GM18909 (cell line): ENCODE measurements around the gene MPHOSPH9.

Experiments
- ATAC-seq: cut with Tn5 transposase; IDR thresholded peaks from one replicate; pipeline ENCODE4 v1.9.1; 2021; ENCODE audit warnings: mild to moderate bottlenecking; ENCODE audit not compliant: unreplicated experiment, poor library complexity

The MPHOSPH9 gene

DNA sequence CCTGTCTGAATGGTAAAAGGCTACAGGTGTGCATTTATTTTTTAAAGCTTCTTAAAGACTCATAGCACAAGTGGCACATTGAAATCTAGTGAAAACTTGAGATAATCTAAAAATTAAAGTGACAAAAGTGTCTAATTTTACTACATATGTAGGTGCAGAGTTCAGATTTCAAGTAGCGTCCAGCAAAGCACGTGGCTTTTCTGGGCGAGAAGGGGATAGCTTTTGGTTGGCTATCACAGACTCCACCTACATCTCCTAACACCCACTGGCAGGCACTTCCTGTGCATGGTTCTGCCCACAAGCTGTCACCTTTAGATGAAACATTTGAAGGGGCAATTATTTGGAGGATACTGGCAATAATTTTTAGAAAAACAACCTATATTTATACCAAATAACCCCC lies 80.1 kb downstream of the MPHOSPH9 start:
- ATAC-seq = no peak

DNA sequence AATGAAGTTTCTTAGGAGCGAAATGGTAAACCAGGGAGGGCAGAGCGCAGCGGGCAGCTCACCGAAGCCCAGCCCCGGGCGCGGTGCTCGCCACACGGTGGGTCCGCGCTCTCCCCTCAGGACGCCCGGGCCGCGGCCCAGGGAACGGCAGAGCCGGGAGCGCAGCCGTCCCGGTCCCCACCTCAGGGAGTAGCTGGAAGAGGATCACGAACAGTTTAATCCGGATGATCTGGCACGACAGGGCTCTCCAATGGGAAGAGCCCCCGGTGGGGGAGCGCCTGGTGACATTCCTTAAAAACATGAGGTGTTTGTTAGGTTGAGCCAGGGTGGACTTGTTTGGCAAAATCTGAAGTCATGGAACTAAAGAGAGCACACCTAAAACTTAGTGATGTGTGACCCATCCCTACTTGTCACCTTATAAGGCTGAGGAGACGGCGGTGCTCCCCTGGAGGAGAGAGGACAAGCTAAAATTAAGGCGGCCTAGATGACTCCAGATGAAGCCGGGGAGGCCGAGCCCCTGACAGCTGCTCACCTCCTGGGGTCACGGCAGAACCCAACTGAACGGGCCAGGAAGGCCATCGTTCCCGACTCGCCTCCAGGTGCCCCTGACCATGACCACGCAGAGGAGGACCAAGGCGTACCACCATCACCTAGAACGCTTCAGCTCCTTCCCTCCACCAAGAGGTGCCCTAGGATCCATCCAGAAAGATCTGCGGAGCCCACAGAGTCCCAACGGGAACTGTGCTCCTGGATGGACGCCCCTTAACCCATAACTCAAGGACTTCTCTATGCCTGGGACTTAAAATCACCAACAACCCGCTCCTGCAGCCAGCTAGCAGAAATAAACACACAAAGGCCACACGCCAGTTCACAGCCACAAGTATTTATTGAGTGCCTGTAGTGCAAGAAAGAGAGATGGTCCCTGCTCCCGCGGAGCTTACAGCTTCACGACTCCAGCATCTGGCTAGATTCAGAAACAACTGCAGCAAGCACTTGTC lies 81.2 kb downstream of the MPHOSPH9 start:
- peak; percentile 33 for ATAC-seq

DNA sequence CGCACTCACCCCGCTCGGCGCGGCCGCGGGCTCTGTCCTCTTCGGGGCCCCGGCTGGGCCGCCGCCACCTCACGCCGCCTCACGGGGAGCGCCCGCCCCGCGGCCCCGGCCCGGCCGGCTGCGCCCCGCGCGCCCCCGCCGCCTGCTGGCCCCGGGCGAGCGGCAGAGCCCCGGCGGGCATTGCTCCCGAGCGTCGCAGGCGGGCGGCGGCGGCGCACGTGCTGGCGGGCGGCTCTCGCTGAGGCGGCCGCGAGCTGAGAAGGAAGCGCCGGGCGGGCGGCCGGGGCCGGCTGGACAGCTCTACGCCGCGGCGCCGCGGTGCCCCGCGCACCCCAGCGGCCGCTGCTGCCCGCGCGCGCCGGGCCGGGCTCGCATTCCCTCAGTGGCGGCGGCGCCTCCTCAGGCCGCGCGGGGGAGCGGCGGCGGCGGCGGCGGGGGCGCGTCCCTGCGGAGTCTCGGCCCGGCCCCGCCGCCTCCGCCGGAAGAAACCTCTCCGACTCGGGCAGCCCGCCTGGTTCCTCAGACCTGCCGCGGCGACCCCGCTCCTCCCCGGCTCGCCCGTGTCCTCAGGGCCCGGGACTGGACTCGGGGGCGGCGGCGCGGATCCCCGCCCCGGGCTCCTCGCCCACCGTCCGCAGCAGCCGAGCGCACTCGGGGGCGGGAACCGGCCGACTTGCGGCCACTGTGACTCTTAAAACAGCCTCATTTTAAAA lies 82.0 kb downstream of the MPHOSPH9 start, which contains the start of gene PITPNM2:
PITPNM2 (minus strand) TSS at position 347 of the 713 bp plus-strand sequence. CDS start 116,500 bp downstream, outside the sequence.
- ATAC-seq = peak; percentile 58

DNA sequence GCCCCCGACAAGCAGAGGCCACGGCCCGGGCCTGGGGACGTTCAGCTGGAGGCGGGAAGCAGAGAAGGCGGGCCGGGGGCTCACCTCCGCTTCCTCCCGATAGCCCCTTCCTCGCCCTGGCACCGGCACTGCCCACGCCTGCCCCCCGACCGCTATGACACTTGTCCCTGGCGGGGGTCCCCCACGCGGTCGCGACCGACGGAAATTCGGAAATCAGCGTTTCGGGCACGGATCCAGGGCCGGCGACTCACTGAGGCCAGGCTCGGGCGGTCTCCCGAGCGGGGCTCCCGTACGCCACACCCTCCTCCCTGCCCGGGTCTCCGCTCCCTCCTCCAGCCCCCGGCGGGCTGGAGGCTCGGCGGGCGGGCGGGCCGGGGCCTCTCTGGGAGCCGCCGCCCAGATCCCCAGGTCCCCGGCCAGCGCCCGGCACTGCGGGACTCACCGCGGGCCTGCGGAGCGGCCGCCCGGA lies 82.6 kb downstream of the MPHOSPH9 start:
- peak; percentile 21 for ATAC-seq

DNA sequence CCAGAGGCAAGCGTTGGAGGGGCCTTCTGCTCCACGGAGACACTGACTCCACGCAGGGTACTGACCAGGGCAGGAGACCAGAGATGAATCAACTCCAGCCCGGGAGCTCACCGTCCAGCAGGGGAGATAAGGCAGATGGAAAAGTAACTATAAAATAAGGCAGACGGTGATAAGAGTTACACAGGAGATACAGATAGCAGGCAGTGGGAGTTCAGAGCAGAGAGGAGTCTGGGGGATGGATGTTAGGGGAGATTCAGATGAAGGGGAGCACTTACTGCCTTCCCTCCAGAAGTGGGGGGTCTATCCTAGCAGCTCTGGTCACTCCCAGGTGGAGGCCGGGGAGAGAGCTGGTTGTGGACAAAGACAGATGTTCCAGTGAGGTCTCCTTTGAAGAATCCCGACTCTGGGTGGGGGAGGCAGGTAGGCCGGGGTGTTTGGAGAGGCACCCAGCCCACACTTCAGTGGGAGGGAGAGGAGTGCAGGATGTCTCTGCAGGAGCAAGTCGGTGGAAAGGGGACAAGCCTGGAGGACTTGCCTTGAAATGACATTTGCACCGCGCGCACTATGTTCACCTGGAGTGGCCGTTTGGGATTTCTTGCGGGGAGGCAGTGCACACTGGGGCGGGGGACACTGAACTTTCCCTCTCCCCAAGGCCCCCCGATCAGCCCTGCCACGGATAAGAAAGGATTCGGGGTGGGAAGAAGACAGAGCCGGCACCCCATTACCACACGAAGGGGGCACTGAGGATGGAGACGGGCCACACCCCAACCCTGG lies 83.3 kb downstream of the MPHOSPH9 start:
- no peak for ATAC-seq

DNA sequence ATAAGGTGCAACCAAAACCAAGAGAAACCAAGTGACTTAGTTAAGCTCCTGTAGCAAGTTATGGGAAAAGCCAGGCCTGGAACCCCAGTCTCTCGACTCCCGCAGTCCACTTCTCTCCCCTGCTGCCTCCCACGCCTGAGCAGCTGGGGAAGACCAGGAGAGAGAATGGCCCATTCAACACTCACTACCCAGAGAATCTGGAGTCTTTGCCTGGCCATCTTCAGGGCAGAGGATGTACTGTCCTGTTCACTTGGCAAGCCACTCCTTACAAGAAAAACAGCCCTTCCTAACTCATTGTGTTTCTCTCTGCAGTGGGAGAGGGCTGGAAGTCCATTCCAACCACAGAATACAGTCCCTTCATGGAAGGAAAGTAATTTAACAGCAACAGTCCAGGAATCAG lies 83.9 kb downstream of the MPHOSPH9 start:
- no peak for ATAC-seq

DNA sequence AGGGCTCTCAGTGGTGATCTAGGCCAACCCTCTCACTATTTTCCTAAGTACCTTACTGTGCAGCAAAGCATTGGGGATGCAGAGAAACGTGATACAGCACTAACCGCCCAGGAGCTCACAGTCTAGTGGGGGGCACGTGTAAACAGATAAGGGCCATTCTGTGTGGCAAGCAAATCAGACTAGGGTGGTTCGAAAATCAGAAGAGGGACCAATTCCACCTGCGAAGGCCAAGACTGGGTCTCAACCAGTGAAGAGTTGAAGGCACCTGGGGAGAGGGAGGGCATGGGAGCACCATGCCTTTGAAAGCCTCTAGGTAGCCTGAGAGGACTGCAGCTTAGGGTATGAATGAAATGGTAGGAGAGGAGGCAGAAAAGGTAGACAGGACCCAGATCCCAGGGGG lies 84.3 kb downstream of the MPHOSPH9 start:
- ATAC-seq = no peak

DNA sequence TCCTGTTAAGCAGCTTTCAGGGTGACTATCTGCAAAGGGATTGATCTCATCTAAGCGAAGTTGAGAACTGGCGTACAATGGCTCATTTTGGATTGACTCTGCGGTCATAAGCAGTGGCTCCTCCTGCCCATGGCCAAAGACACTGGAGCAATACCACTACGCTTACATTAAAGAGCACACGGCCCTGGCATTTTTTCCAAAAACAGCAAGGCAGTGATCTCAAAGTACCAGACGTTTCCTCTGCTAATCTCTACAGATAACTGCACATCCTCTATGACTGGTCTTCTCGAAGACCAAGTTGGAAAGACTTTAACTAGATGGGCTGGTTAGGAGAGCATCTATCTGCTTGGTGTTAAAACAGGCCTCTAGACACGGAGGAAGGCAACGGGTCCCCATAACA lies 84.7 kb downstream of the MPHOSPH9 start:
- no peak for ATAC-seq

DNA sequence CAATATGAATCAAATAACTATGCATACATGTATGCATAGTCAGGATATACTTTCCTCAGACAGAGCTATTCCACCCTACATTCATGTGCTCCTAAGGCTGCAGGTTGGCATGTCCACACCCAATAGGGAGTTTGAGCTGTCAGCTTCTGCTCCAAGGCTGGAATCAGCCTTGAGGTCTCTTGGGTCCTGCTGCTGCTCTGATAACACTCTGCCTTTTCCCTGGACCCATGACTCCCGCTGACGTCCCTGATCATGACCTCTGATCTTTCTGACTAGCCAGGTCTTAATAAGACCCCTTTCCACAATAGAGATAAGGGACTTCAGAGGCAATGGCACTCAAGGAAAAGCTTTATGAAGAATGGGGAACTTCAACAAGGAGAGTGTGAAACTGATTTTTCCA lies 87.7 kb downstream of the MPHOSPH9 start:
- ATAC-seq = no peak

DNA sequence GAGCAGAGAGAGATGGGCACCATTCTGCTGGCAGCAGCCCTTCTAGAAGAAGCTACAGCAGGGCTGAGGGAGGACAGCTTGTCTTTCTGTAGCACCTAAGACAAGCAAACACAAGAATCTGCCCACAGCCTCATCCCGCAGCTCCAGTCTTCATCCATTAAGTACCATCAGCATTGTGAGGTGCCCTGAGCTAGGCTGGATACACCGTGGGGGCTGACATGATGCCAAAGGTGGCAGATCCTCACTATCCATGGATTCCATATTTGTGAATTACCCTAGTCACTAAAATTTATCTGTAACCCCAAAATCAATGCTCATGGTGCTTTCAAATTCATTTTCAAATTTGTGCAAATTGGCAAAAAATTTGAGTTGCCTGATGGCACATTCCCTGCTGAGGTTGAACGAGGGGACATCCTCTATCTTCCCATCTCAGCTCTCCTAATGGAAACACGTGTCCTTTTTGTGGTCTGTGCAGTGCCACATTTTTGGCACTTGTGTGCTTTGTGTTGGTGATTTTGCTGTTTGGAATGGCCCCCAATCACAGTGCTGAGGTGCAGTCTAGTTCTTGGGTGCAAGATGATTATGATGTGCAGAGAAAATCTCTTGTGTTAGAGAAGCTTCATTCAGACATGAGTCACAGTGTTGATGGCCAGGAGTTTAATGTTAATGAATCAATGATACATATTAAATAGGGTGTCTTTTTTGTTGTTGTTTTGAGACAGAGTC lies 89.0 kb downstream of the MPHOSPH9 start:
- no peak for ATAC-seq

DNA sequence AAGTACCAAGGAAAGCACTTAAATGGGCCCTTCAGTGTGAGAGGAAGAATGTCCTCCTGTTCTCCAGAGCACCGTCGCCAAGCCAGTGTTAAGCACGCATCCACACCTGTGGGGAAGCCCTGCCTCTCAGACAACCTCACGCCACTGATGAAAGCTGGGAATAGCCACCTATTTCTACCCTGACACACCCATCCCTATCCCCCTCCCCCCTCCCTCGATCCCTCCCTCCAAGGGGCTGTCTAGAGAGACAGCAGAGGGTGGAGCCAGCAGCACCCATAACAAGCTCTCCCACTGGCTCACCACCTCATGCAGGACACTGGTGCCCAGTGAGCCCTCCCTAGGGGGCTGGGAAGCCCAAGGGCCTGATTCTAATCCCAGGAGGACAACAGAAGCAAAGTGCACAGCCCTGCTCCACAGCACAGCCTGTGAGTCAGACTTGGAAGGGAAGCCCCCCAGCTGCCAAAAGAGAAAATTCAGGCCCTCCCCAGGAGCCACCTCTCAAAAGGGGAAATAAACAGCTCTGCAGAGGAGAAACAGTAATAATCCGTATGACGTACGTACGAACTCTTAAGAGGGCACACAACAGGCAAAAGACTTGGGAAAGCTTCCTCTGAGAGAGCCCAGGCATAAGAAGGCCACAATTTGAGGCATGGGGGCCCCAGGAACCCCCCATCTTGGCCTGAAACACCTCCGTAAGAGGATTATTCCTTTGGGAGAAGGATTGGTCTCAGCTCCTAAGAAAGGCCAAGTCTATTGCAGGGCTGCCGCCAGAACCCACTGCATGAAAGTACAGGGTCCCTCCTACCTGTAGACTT lies 89.8 kb downstream of the MPHOSPH9 start:
- ATAC-seq = no peak

DNA sequence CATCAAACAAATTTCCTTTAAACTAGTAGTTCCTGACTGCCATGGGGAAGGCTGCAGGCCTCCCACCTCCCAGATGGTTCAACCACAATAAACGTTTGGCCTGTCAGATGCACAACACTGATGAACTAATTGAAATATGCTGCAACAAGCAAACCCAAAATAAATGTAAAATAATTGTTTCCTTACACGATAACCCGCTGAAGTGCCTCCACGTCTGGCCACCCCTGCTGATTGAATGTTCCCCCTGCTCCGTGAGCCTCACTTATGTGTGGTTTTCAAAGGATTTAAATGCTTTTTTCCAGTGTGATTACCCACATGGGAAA lies 90.5 kb downstream of the MPHOSPH9 start:
- no peak for ATAC-seq

DNA sequence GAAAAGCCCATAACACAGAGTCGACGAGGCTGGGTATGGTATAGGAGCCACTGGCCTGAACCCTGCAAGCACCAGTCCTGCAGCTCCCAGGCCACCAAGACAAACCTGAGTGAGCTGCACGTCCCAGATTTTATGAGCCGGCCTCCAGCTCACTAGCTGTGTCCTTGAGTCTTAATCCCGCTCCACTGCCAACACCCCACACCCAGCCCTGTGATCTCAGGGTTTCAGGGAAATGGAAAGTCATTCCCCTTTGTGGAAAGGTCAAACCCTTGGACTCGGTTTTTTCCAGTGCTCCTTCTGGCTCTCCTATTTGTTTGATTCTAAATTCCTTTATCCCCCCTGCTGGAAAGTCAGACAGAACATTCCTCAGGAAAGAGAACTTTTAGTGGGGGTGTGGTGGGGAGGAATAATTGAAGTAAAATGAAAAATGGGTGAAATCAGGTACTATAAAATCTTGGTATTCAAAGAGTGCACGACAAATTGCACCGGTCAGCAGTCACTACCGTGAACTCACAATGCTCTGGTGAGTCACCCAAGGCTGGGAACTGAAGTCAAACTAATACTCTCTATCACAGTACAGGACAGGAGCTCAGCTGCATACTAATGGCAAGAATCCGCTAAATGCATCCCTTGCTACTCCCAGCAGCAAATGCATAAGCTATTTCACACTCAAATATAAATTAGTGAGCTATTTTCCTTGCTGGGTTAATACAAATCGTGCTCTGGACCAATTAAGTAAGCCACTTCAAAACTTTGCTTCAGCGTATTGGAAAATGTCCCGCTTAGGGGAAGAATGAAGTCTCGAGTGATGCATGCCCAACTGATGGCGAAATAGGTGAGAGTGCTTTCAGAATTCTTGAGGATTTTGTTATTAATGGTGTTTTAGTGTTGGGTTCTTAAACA lies 91.1 kb downstream of the MPHOSPH9 start:
- ATAC-seq = no peak

DNA sequence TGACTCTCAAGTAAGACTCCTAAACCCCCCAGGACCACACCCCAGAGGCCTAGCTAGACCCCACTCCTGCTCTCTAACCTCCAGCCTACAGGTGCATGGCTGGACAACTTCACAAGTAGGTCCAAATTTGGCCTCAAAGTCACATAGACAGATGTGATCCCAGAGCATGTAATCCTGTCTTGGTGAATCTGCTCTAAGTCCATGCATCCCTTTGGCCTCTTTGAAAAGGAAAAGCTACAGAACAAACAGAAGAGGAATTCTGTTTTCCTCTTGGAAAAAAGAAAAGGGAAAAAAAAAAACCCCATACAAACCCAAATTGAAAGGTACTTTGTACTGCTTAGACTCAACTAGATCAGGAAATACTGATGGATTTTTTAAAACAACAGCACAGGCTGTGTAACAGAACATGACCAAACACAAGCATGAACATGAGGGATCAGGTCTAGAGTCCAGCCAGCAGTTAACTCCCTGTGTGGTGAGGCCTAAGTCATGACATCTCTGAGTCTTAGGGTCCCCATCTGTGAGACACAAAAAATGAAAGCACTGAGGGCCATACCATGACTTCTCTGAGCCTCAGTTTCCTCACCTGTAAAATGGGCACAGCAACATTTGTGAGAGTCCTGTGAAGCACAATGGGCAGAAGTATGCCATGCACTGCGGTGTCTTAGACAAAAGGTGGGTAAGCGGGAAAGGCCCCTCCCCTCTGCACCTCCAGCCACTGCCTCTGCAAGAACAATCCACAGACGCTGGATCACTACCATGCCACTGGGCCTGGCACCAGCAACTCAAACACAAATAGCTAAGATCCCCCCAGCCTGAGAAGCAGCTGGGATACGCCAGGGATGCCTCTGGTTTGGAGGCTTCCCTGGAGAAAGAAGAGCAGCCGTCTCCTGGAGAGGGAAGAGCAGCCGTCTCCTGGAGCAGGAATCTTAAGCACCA lies 92.0 kb downstream of the MPHOSPH9 start:
- no peak for ATAC-seq

DNA sequence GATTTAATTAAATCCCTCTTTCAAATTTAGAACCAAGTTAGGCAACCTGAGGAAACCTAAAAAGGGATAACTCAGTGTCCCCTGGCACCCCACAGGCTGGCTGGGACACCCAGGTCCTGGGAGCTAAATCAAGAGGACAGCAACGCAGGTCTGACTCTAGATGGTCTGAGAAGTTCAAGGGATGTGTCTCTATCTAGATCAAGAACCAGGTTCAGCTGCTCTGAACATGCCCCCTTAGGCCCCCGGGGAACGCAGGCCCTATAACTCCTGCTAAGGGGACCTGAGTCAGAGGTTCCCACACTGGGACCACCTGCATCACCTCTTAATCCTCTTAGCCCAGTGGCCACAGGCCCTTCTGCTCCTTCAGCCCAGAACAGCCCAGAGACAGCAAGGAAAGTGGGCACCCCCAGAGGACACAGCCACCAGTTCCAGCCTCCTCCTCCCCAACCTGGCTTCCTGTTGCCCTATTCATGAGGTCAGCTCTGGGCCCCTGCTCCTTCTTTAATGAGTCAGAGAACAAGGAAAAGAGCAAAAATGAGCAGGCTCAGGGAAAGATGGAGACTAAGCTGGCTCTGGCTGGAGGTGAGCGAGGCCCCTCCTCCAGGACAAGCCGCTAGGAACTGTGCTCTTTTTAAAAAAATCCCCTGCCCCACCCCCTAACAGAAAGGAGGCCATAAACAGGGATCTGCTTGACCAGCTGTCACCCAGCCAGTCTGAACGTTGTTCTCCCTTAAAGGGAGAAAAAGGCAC lies 92.8 kb downstream of the MPHOSPH9 start:
- ATAC-seq = no peak

DNA sequence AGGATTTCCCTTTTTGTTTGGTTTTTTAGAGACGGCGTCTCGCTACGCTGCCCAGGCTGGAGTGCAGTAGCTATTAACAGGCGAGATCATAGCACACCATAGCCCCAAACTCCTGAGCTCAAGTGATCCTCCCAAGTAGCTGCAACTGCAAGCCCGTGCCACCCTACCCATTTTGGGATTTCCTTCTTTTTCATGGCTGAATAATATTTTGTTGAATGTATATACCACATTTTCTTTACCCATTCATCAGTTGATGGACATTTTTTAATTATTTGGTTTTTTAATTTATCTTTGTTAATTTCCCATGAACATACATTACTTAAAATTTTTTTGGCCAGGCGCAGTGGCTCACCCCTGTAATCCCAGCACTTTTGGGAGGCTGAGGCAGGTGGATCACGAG lies 97.3 kb downstream of the MPHOSPH9 start:
- no peak for ATAC-seq
